Bronchial epithelial cell (primary cell): ENCODE results near the gene AMACR. TPM values are rescaled to one million over a fixed set of nuclear protein-coding genes. Genes with fewer than 3 reads are reported as not detected.

Source experiments
- DNase-seq: peaks from one replicate; pipeline ENCODE4 v3.0.0-alpha.2; 2010; ENCODE audit warnings: low read depth
- FAIRE-seq: peaks from 2 replicates; lab custom pipeline; 2011; peaks lifted over from hg19 to GRCh38; lab: Jason Lieb, UNC
- H3K27me3 ChIP-seq: 2 replicates; pipeline ENCODE4 v1.5.1; 2011; ENCODE audit warnings: low read length; ENCODE audit not compliant: control insufficient read depth, insufficient read depth
- H3K36me3 ChIP-seq: 2 replicates; pipeline ENCODE4 v1.5.1; 2011; ENCODE audit warnings: low read length; ENCODE audit not compliant: control insufficient read depth, insufficient read depth
- H3K4me3 ChIP-seq: 2 replicates; pipeline ENCODE4 v1.5.1; 2011; ENCODE audit warnings: mild to moderate bottlenecking, low read depth, low read length, control low read depth
- CTCF ChIP-seq: IDR thresholded peaks from 2 replicates; pipeline ENCODE4 v1.5.1; 2011; ENCODE audit warnings: mild to moderate bottlenecking, moderate library complexity, low read length, control low read depth, inconsistent platforms; ENCODE audit not compliant: insufficient read depth, severe bottlenecking
- total RNA-seq: library from RNA; depleted of rRNA; stranded (reverse); fragments of >200 nt; gene quantifications from 2 replicates; pipeline ENCODE4 v1.2.1, GENCODE V29; 2014

The AMACR gene
- total RNA-seq, 1 donor from 2014 or later = 6.3 TPM

GRCh38 chr5:34005211-34005610 is 2.6 kb downstream of the AMACR start:
- no peak for FAIRE-seq
- no peak for TF ChIP-seq CTCF
- Histone ChIP-seq H3K36me3 (no peaks in the 10 kb centered on the region), H3K4me3 (no peak overlapping the region), H3K27me3 (no peaks in the 10 kb centered on the region)
- DNase-seq = no peak

GRCh38 chr5:34003941-34004340 is 3.9 kb downstream of the AMACR start:
- no peak for TF ChIP-seq CTCF
- no peak for FAIRE-seq
- no peak overlapping the region for H3K4me3 ChIP-seq
- DNase-seq = no peak
- no peaks in the 10 kb centered on the region for H3K27me3 ChIP-seq
- H3K36me3 ChIP-seq = no peaks in the 10 kb centered on the region

- Histone ChIP-seq H3K4me3 (no peak overlapping the region), H3K36me3 (no peaks in the 10 kb centered on the region), H3K27me3 (no peaks in the 10 kb centered on the region)
- TF ChIP-seq CTCF = no peak
- no peak for DNase-seq
- FAIRE-seq = no peak
These were observed 5.1 kb downstream of the AMACR start for GRCh38 chr5:34002629-34003328.

- no peak for FAIRE-seq
- Histone ChIP-seq H3K4me3 (no peak overlapping the region), H3K27me3 (no peaks in the 10 kb centered on the region), H3K36me3 (no peaks in the 10 kb centered on the region)
- peak; percentile 89 for DNase-seq
- TF ChIP-seq CTCF = no peak
These were observed 6.5 kb downstream of the AMACR start for GRCh38 chr5:34001241-34001841.

- no peaks in the 10 kb centered on the region for H3K36me3 ChIP-seq
- H3K4me3 ChIP-seq = no peak overlapping the region
- no peak for TF ChIP-seq CTCF
- DNase-seq (no peak), FAIRE-seq (no peak)
- H3K27me3 ChIP-seq = no peaks in the 10 kb centered on the region
These were observed 7.9 kb downstream of the AMACR start for GRCh38 chr5:33999978-34000377.
